ENCODE data around the gene LNX1.

The LNX1 gene

DNA sequence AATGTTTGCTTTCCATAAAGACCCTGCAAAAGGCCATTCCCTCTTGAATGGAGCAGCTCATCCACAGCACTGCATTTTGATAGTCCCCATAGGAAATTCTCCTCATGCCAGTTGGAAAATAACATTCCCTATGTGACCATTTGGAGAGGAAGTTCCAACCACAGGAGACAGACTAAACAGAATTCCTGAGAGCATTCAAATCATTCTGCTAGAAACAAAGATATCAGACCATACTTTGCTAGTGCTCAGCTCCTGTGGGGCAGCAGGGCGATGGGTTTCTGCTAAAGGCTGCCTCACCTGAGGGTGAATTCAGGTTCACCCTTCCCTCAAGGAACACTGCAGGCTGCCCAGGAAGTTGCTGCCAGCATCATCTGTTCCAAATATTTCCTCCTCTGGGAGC lies 58.8 kb downstream of the LNX1 start:
- DNase-seq = no peak

- no peak for DNase-seq
Measured at GRCh38 chr4:53531585-53532224, 59.6 kb downstream of the LNX1 start.

- no peak for DNase-seq
Measured at GRCh38 chr4:53529025-53529424, 62.3 kb downstream of the LNX1 start.

GRCh38 chr4:53527930-53528329 lies 63.4 kb downstream of the LNX1 start:
- DNase-seq = no peak

DNA sequence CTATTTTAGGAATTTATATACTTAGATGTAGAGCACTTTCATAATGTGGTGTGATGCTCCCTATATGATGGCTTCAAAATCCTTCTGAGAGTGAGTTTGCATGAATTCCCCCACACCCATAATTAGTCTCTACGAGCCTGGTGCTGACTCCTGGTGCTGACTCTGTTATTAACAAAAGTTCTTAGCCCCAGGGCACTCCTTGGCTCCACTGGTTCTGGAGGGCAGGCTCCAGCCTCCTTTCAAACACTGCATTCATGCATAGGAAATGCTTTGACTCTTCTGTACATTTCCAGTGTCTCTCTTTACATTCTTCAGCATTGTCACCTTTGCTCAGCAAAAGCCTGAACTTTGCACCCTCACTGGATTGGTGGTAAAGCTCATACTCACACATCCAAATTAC lies 64.0 kb downstream of the LNX1 start:
- DNase-seq = no peak

DNA sequence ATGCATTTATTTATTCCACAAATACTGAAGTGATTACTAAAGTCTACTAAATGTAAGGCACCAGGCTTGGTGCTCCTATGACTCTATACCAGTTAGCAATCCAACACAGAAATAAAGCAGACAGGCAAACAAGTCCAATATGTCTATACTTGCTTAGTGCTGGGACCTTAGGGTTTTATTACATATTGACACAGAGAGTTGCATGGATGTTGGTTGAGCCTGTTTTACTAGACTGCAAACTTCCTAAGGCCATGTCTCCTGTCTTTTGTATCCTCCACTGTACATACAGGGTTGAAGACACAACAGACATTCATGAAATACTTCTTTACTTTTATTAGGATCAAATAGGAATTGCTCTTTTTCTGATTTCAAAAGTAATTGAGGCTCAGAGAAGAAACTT lies 69.0 kb downstream of the LNX1 start:
- DNase-seq = no peak

DNA sequence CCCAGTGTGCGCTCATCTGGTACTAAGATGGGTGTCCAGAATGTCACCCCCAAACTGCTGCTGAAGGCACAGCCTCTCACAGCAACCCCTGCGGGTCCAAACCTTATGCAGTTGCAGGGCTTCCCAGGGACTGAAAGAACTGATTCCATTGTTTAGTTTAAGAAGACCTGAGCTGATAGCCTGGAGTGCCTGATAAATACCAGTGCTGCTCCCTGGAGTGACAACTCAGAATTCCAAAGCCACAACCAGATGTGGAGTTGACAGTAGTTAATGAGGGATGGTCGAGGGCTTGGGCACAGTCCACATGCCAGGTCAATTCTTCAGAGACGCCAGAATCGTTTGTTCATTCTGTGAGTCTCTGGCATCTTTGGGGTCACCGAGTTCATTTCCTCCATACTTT lies 71.2 kb downstream of the LNX1 start:
- DNase-seq = no peak

DNA sequence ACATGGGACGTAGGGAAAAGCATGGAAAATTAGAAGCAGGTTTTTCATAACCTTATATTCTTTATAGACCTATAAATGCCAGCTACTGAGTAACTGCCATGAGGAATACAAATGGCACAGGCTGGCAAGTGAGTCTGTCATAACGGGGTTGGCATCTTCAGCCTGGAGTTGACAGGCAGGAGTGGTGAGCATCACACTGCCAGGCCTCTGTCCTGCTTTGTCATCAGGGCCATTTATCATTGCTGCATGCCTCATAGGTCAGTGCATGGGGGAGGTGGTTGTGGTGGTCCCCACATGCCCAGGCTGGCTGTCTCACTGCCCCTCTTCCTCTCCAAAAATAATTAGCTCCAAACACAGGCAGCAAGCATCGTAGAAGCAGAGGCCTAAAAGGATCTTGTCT lies 72.5 kb downstream of the LNX1 start:
- no peak for DNase-seq

DNA sequence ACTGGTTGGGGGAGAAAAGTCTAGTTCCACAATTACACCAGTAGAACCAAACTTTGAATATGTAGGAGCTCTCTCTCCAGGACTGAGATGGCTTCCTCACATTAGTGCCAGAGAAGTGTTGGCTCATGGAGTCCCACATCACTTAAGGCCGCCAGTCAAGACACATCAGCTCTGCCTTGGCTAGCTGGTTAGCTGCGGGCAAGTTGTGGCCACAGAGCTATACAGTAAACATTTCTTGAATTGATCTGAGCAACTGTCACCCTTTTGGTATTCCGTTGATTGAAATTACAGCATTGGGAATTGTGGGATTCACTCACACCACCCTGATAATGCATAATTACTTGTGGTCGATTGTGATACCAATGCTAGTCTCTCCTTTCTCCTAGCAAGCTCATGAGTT lies 76.2 kb downstream of the LNX1 start:
- no peak for DNase-seq

GRCh38 chr4:53514509-53514908 lies 76.8 kb downstream of the LNX1 start:
- no peak for DNase-seq

GRCh38 chr4:53512608-53513007 lies 78.7 kb downstream of the LNX1 start:
- DNase-seq = no peak

DNA sequence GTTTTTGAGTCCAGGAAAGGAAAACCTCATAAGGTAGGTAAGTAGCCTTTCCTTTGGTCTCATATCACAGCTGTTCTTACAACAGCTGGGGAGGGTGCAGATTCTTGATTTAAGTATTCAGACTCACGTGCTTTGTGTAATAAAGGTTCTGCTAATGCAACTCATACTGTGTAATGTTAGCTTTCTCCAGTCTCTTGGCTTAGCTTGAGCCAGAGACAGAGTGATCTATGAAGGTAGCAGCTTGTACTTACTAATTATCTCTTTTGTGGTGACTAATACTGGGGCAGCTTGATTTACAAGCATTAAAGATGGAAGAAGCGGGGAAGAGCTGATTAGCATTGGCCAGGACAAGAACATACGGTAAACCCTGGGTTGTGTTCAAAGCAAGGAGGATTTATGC lies 80.3 kb downstream of the LNX1 start:
- no peak for DNase-seq

GRCh38 chr4:53510321-53510720 lies 81.0 kb downstream of the LNX1 start:
- DNase-seq = no peak

DNA sequence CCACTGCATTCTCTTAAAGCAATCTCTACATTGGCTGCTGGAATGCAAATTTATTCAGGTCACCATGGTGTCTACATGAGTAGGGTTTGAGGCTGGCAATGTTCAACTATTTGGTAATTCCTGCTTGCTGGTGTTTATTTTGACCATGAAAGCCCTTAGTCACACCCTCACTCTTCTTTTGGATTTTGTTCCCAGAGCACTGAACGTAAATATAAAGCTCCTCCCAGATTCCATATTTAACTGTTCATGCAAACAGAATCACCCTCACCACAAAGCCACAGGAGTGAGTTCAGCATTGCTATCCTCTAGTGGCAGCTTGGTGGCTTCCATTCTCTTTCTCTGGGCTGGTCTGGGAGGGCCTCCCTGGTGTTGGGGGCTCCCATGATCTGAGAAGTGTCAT lies 82.8 kb downstream of the LNX1 start:
- DNase-seq = no peak

GRCh38 chr4:53507671-53508286 lies 83.5 kb downstream of the LNX1 start:
- no peak for DNase-seq

- no peak for DNase-seq
Measured at GRCh38 chr4:53507058-53507457, 84.2 kb downstream of the LNX1 start.

GRCh38 chr4:53505947-53506346 lies 85.3 kb downstream of the LNX1 start:
- DNase-seq = no peak

DNA sequence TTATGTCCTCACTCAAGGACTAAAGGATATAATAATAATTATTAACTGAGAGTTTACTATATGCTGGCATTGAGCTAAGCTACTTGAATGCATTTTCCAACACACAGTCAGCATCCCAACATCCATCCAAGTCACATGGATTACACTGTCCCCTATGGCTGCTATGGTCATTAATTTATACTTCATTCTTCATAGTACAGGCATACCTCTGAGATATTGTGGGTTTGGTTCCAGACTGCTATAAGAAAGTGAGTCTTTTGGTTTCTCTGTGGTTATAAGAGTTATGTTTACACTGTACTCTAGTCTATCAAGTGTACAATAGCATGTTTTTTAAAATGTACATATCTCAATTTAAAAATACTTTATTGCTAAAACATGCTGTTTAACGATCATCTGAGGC lies 89.2 kb downstream of the LNX1 start:
- DNase-seq = no peak

DNA sequence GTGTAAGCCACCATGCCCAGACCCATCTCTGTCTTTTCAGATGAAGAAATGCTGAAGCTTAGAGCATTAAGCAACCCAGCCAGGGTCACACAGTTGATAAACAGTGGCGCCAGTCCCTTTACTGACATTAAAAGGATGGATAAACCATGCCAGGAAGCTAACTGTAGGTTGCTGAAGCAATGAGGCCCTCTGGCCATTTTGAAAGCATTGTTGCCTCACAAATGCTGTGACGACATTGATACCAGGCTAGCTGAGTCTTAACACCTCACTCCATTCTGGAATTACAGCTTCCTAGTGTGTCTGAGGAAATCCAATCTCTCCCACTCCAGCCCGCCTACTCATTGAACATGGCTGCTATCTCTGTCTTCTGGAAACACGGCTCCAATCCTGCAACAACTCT lies 89.7 kb downstream of the LNX1 start:
- no peak for DNase-seq

DNA sequence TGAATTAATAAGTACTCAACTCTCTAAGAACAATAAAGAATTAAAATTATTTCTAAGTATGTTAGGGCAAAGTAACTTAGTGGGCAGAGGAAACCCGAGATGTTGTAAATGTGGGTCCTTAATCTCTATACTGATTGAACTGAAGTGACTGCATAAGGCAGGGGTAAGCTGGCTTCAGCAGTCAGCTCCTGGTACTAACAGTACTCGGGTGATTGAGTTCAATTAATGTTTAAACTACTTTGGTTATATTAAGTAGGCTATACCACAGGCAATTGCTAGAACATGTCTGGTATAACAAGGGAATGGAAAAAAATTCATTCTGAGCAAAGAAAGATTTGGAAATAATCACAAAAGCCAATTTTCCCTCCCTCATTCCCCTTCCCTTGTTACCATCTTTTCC lies 90.7 kb downstream of the LNX1 start:
- no peak for DNase-seq

DNA sequence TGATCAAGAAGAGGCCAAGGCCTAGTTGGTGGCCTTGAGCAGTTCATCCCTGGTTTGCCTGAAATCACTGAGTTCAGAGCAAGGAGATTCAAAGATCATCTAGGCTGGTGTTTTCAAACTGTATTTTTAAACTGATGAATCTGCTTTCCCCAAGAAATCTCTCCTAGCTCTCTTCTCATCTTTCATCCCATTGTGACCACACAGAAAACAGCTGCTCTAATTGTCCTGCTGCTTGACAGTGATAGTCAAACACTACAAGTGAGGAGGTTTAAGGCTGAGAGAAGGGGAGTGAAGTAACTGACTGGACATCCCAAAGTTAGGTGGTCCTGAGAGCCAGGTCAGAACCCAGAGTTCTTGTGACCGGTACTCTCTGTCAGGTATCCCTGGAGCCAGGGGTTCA lies 91.5 kb downstream of the LNX1 start:
- DNase-seq = no peak

DNA sequence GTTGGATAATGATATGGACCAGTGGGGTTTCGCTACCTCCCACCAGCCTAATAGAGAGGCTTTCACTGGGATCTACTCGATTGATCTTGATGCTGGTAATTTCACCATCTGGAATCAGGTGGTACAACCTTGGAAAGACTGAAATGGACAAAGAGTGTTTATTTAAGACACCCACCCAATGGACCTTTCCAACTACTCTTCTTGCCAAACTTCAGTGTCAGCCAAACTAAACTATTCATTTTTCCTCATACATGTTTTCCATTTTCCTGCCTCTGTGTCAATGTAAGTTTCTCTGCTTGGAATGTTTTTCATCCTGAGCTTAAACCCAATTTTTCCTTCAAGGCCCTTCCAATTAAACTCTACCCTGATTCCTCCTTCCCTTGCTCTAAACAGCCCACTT lies 92.6 kb downstream of the LNX1 start:
- DNase-seq = no peak

DNA sequence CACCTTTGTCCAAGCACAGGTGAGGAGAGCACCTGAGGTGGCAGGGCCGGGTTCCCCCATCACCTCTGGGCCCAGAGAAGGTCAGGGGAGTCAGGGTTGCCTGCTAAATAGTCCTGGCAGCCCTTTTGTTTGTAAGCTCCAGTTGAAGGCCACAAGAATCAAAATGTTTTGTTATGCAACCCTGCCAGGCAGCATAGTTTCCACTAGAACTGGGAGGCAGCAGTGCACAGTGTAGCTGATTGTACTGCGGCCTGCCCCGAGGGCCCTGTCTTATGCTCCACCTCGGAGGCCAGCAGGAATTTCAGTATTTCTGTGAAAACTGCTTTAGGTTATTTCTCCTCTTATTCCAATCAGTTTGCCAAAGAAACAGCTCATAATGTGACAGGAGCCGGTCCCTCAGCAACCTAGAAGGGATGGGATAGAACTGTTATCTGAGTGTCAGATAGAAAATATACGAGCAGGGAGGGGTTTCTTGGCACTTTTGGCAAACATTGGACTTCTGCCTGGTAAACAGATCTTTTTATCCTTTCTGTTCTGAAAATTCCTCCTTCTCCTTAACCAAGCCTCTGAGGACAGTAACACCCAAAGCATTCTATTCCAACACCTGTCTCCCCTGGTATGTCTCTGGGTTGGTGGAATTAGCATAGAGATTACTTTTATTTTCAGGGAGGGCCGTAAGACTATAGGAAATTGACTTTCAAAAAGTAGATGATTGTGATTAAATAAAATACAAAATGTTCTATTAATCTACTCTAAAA lies 93.6 kb downstream of the LNX1 start:
- no peak for DNase-seq

DNA sequence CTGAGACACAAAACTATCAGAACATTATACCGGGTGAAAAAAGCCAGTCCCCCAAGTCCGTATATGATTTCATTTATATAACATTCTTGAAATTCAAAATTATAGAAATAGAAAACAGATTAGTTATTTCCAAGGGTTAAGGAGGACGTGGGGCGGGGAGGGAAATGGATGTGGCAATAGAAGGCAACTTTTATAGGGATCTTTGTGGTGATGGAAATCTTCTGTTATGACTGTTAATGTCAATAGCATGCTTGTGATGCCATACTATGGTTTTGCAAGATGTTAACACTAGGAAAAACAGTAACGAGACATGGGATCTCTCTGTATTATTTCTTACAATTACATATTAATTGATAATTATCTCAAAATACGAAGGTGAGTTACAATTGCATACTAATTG lies 96.4 kb downstream of the LNX1 start:
- no peak for DNase-seq
